ENCODE results near the gene KCNF1. TPM values are rescaled to one million over a fixed set of nuclear protein-coding genes. Genes with fewer than 3 reads are reported as not detected.

Gene KCNF1
- total RNA-seq, 1 experiment from 2014 or later: 3.2 TPM

DNA sequence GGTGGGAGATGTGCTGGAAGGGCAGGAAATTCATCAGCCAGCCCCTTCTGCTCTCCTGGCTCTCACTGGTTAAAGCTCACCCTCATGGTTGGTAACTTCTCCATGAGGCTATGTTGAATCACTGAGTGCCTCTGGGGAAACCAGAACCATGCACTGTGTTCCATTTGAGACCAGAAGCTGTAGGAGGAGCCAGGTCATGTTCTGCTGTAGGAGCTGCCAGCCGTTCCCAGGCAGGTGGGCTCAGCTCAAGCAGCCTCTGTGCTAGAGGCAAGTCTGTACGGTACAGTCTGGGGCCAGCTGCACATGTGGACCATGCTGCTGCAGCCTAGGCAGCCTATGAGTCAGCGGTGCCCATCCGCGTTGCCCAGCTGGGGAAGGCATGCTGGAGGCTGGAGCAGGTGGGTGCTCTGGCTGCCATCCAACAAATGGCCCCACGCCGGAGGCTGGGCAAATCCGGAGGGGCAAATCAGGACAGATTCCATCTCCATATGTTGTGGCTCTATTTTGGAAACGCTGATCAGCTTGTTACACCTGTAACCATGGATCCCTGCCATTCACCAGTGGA is 22.0 kb upstream of the KCNF1 start:
- Histone ChIP-seq H2BK120ac (ENCODE audit: low read depth, low read length, poor library complexity, severe bottlenecking) (no peak overlapping the region), H3K56ac (ENCODE audit: insufficient read length, low read depth, low read length) (no peak overlapping the region), H3K79me2 (ENCODE audit: insufficient read depth, low read length) (no peaks in the 10 kb centered on the region), H2AK5ac (ENCODE audit: insufficient read length, low read length) (no peak overlapping the region), H4K91ac (ENCODE audit: insufficient read length, low read depth, low read length) (no peak overlapping the region), H4K5ac (ENCODE audit: insufficient read length, low read depth, low read length) (no peak overlapping the region), H3K9ac (ENCODE audit: extremely low read depth, insufficient read length, low read length) (no peak overlapping the region), H4K20me1 (ENCODE audit: control insufficient read depth, insufficient read depth, insufficient read length) (no peaks in the 10 kb centered on the region), H3K14ac (ENCODE audit: insufficient read depth, low read length) (no peak overlapping the region), H2BK15ac (ENCODE audit: low read depth, low read length) (no peak overlapping the region), H3K4me1 (ENCODE audit: insufficient read depth, low read length) (no peaks in the 10 kb centered on the region), H2BK20ac (ENCODE audit: low read depth, low read length, poor library complexity, severe bottlenecking) (no peak overlapping the region), H3K23ac (ENCODE audit: insufficient read length, low read depth, low read length) (no peak overlapping the region), H3K18ac (ENCODE audit: insufficient read length, low read depth, low read length) (no peak overlapping the region), H2BK12ac (ENCODE audit: insufficient read length, low read depth, low read length) (no peak overlapping the region), H3K4me2 (ENCODE audit: insufficient read depth, insufficient read length, low read length) (no peak overlapping the region), H4K8ac (replicated peaks; ENCODE audit: insufficient read length, low read depth, low read length) (no peak overlapping the region), H3K9me3 (ENCODE audit: control insufficient read depth, low read depth, low read length) (no peaks in the 10 kb centered on the region), H2BK5ac (ENCODE audit: insufficient read length, low read length) (no peak overlapping the region), H3K27ac (ENCODE audit: insufficient read length, low read depth, low read length) (no peak overlapping the region), H3K27me3 (ENCODE audit: insufficient read depth, low read length) (no peaks in the 10 kb centered on the region), H3T11ph (ENCODE audit: low read length) (no peak overlapping the region), H3K4ac (ENCODE audit: low read depth, low read length) (no peak overlapping the region), H2AFZ (ENCODE audit: low read length) (no peak overlapping the region), H3K23me2 (ENCODE audit: insufficient read length, low read depth, low read length, poor library complexity, severe bottlenecking) (no peaks in the 10 kb centered on the region), H3K79me1 (ENCODE audit: insufficient read depth, low read depth, low read length, poor library complexity, severe bottlenecking) (no peaks in the 10 kb centered on the region)
- WGBS (ENCODE audit: extremely low coverage, insufficient read length, low lambda C conversion rate): no CpG with 5 or more reads among the region's 9 CpGs
- Mint-ChIP-seq H3K27ac (no peak overlapping the region), H3K36me3 (ENCODE audit: insufficient read depth in 1 of 3, low read depth in 3 of 3) (no peaks in the 10 kb centered on the region), H3K4me1 (peaks cover 18 to 23% of the 10 kb centered on the region in 2 experiments), H3K9me3 (no peaks in the 10 kb centered on the region), H3K4me3 (no peak overlapping the region), H3K27me3 (ENCODE audit: low read depth) (peaks cover 7% of the 10 kb centered on the region)
- no peak for DNase-seq
- TF ChIP-seq, protein P1, sequence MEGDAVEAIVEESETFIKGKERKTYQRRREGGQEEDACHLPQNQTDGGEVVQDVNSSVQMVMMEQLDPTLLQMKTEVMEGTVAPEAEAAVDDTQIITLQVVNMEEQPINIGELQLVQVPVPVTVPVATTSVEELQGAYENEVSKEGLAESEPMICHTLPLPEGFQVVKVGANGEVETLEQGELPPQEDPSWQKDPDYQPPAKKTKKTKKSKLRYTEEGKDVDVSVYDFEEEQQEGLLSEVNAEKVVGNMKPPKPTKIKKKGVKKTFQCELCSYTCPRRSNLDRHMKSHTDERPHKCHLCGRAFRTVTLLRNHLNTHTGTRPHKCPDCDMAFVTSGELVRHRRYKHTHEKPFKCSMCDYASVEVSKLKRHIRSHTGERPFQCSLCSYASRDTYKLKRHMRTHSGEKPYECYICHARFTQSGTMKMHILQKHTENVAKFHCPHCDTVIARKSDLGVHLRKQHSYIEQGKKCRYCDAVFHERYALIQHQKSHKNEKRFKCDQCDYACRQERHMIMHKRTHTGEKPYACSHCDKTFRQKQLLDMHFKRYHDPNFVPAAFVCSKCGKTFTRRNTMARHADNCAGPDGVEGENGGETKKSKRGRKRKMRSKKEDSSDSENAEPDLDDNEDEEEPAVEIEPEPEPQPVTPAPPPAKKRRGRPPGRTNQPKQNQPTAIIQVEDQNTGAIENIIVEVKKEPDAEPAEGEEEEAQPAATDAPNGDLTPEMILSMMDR (conservative IDR thresholded peaks at IDR 0.05): no peak

All from H9 (cell line).